ENCODE data around the gene RYR2.
A peak's percentile ranks its signal among the peaks of the same experiment; 100 is the strongest.

RYR2 gene

GRCh38 chr1:237041795-237042525 is at the start of gene RYR2:
Gene RYR2 (plus strand): TSS chr1:237042184. CDS start chr1:237042522, 338 bp downstream.
- DNase-seq (ENCODE audit: low spot score) = no peak

GRCh38 chr1:236992449-236992848 is 49.5 kb upstream of the RYR2 start:
- DNase-seq (ENCODE audit: low spot score) = no peak

GRCh38 chr1:236994450-236994849 is 47.5 kb upstream of the RYR2 start:
- DNase-seq (ENCODE audit: low spot score) = no peak

- no peak for DNase-seq (ENCODE audit: low spot score)
These were observed 44.6 kb upstream of the RYR2 start for GRCh38 chr1:236997361-236997760.

GRCh38 chr1:236997882-236998281 is 44.1 kb upstream of the RYR2 start:
- no peak for DNase-seq (ENCODE audit: low spot score)

GRCh38 chr1:236998546-236998945 is 43.4 kb upstream of the RYR2 start:
- DNase-seq (ENCODE audit: low spot score) = no peak

- DNase-seq (ENCODE audit: low spot score) = no peak
These were observed 41.8 kb upstream of the RYR2 start for GRCh38 chr1:237000191-237000590.

GRCh38 chr1:237003516-237003915 is 38.5 kb upstream of the RYR2 start:
- DNase-seq (ENCODE audit: low spot score) = no peak

GRCh38 chr1:237004116-237004515 is 37.9 kb upstream of the RYR2 start, which contains the start of gene MT1HL1:
Gene MT1HL1 (minus strand): TSS chr1:237004441. CDS start chr1:237004372, 69 bp downstream.
- DNase-seq (ENCODE audit: low spot score) = no peak

- DNase-seq (ENCODE audit: low spot score) = no peak
These were observed 36.3 kb upstream of the RYR2 start for GRCh38 chr1:237005674-237006073.

GRCh38 chr1:237007147-237007881 is 34.7 kb upstream of the RYR2 start:
- DNase-seq (ENCODE audit: low spot score) = no peak

GRCh38 chr1:237009611-237010010 is 32.4 kb upstream of the RYR2 start:
- DNase-seq (ENCODE audit: low spot score) = no peak

GRCh38 chr1:237011432-237011831 is 30.6 kb upstream of the RYR2 start:
- no peak for DNase-seq (ENCODE audit: low spot score)

GRCh38 chr1:237012361-237012760 is 29.6 kb upstream of the RYR2 start:
- no peak for DNase-seq (ENCODE audit: low spot score)

GRCh38 chr1:237012788-237013383 is 29.1 kb upstream of the RYR2 start:
- peak; percentile 60 for DNase-seq (ENCODE audit: low spot score)

- no peak for DNase-seq (ENCODE audit: low spot score)
These were observed 28.4 kb upstream of the RYR2 start for GRCh38 chr1:237013608-237014007.

- DNase-seq (ENCODE audit: low spot score) = no peak
These were observed 25.4 kb upstream of the RYR2 start for GRCh38 chr1:237016626-237017025.

GRCh38 chr1:237018896-237019295 is 23.1 kb upstream of the RYR2 start:
- no peak for DNase-seq (ENCODE audit: low spot score)

- DNase-seq (ENCODE audit: low spot score) = no peak
These were observed 16.5 kb upstream of the RYR2 start for GRCh38 chr1:237025358-237026074.

- no peak for DNase-seq (ENCODE audit: low spot score)
These were observed 12.7 kb upstream of the RYR2 start for GRCh38 chr1:237029240-237029639.

GRCh38 chr1:237029850-237030535 is 12.0 kb upstream of the RYR2 start:
- DNase-seq (ENCODE audit: low spot score) = no peak

GRCh38 chr1:237031480-237031879 is 10.5 kb upstream of the RYR2 start:
- DNase-seq (ENCODE audit: low spot score) = no peak

Measured in LoVo (cell line).